H1 (cell line): ENCODE data around the gene BTBD8. TPM values are rescaled to one million over a fixed set of nuclear protein-coding genes. Genes with fewer than 3 reads are reported as not detected.

ENCODE experiments used
- ATF3 ChIP-seq: IDR thresholded peaks from 2 replicates; pipeline ENCODE4 v1.6.1; 2011; ENCODE audit warnings: low read depth, mild to moderate bottlenecking, low read length; ENCODE audit not compliant: insufficient read depth
- CTCF ChIP-seq, 3 experiments: IDR thresholded peaks; 1 replicate in 2 of 3; 2 replicates in 1 of 3; pipeline versions ENCODE4 v1.5.1 to v1.6.1; 2011; ENCODE audit warnings: low read length in 3 of 3, mild to moderate bottlenecking in 3 of 3, inconsistent platforms in 2 of 3, low read depth in 1 of 3, moderate library complexity in 1 of 3; ENCODE audit not compliant: insufficient read depth in 1 of 3; ENCODE audit errors: control extremely low read depth in 1 of 3
- HDAC2 ChIP-seq, 2 experiments: fragments of 300-600 bp in 1 of 2; sonication (generic) in 1 of 2; IDR thresholded peaks; 2 replicates each; pipeline ENCODE4 v1.6.1; 2011 to 2012; ENCODE audit warnings: low read depth in 2 of 2, low read length in 2 of 2, mild to moderate bottlenecking in 2 of 2, moderate library complexity in 2 of 2, borderline replicate concordance in 1 of 2, inconsistent platforms in 1 of 2
- KDM5A ChIP-seq: fragments of 200-600 bp; IDR thresholded peaks from 2 replicates; pipeline ENCODE4 v1.7.1; 2012; ENCODE audit warnings: mild to moderate bottlenecking, low read length, inconsistent platforms, mixed read lengths
- SAP30 ChIP-seq: fragments of 300-600 bp; sonication (generic); IDR thresholded peaks from 2 replicates; pipeline ENCODE4 v1.7.1; 2012; ENCODE audit warnings: low read length, moderate library complexity, mild to moderate bottlenecking, inconsistent platforms; ENCODE audit not compliant: insufficient read depth, insufficient replicate concordance
- SP4 ChIP-seq: IDR thresholded peaks from 2 replicates; pipeline ENCODE4 v1.6.1; 2012; ENCODE audit warnings: low read length, inconsistent platforms
- SRF ChIP-seq: IDR thresholded peaks from 2 replicates; pipeline ENCODE4 v1.6.1; 2011; ENCODE audit warnings: mild to moderate bottlenecking, low read depth, low read length, moderate library complexity
- YY1 ChIP-seq: IDR thresholded peaks from 2 replicates; pipeline ENCODE4 v1.6.1; 2011; ENCODE audit warnings: low read depth, mild to moderate bottlenecking, low read length
- polyA plus RNA-seq, 7 experiments: library from polyadenylated mRNA; depleted of rRNA in 3 of 7; stranded (reverse) in 5 of 7; unstranded in 2 of 7; fragments of >200 nt in 5 of 7; fragments of 200-250 nt in 2 of 7; gene quantifications; 1 replicate in 5 of 7; 2 replicates in 1 of 7; 4 replicates in 1 of 7; pipeline versions ENCODE4 v1.2.1 to v1.2.3, GENCODE V29; 2011 to 2013; ENCODE audit warnings: missing spikeins in 2 of 7, mixed read lengths in 2 of 7
- total RNA-seq: library from RNA; stranded (reverse); fragmentation: NEBNext Ultra II Directional; extraction: Animal tissue kit (Norgen Biotek cat#: 25700); gene quantifications from 2 replicates; pipeline ENCODE4 v1.2.1, GENCODE V29; 2021

The BTBD8 gene
- total and polyA plus RNA-seq, 2 of the 8 experiments (the other 6 are each of a cell fraction or from before 2014, with no cell fraction given): 0.44 to 2.5 TPM

- TF ChIP-seq ATF3: no peak
- no peak for TF ChIP-seq HDAC2 (IDR thresholded peaks at IDR 0.05; ENCODE audit: borderline replicate concordance in 1 of 2, low read depth in 2 of 2, low read length in 2 of 2)
- no peak for TF ChIP-seq SAP30
- TF ChIP-seq KDM5A: no peak
- no peak for TF ChIP-seq CTCF (IDR thresholded peaks at IDR 0.05; ENCODE audit: control extremely low read depth in 1 of 3, insufficient read depth in 1 of 3, low read depth in 1 of 3, low read length in 3 of 3)
- no peak for TF ChIP-seq SRF
- no peak for TF ChIP-seq SP4
- no peak for TF ChIP-seq YY1
Observed at GRCh38 chr1:92045766-92046495, 34.2 kb upstream of the BTBD8 start (continued).
